H1 (cell line): ENCODE results near the gene THAP4. TPM values are rescaled to one million over a fixed set of nuclear protein-coding genes. Genes with fewer than 3 reads are reported as not detected.

Experiments
- CTCF ChIA-PET: fragments of 300-600 bp; sonication (Branson Sonifier 250); formaldehyde crosslinking; loops from one replicate; lab custom pipeline; 2021; ENCODE audit not compliant: partially characterized antibody; lab: Charles Lee
- POLR2A ChIA-PET: fragments of 300-600 bp; sonication (Branson Sonifier 250); formaldehyde crosslinking; loops from one replicate; lab custom pipeline; 2021; ENCODE audit warnings: inconsistent platforms; ENCODE audit not compliant: partially characterized antibody; lab: Charles Lee
- DNase-seq, 2 experiments: peaks; one replicate each; pipeline versions ENCODE4 v3.0.0 to v3.0.0-alpha.2; 2010 to 2022; ENCODE audit warnings: low spot score in 2 of 2, low read depth in 1 of 2, mixed read lengths in 1 of 2
- FAIRE-seq: peaks from 2 replicates; lab custom pipeline; 2011; peaks lifted over from hg19 to GRCh38; lab: Jason Lieb, UNC
- H2AFZ ChIP-seq: 2 replicates; pipeline ENCODE4 v1.8.1; 2012; ENCODE audit warnings: low read length, inconsistent platforms
- H2AK5ac ChIP-seq: 2 replicates; pipeline ENCODE4 v1.6.1; 2013; ENCODE audit warnings: low read depth, low read length
- H2BK120ac ChIP-seq: replicated peaks from 2 replicates; pipeline ENCODE3; 2013; ENCODE audit warnings: low read depth, low read length, inconsistent platforms
- H2BK12ac ChIP-seq: 2 replicates; pipeline ENCODE4 v1.6.1; 2013; ENCODE audit warnings: low read depth, low read length
- H2BK15ac ChIP-seq: 2 replicates; pipeline ENCODE4 v1.6.1; 2013; ENCODE audit warnings: low read length
- H2BK20ac ChIP-seq: 2 replicates; pipeline ENCODE4 v1.6.1; 2013; ENCODE audit warnings: low read length
- H2BK5ac ChIP-seq: 2 replicates; pipeline ENCODE4 v1.6.1; 2013; ENCODE audit warnings: low read depth, low read length
- H3K14ac ChIP-seq: 2 replicates; pipeline ENCODE4 v1.6.1; 2013; ENCODE audit warnings: inconsistent platforms; ENCODE audit not compliant: insufficient read length
- H3K18ac ChIP-seq: 2 replicates; pipeline ENCODE4 v1.6.1; 2013; ENCODE audit warnings: low read length; ENCODE audit errors: extremely low read depth
- H3K23ac ChIP-seq: 2 replicates; pipeline ENCODE4 v1.6.1; 2013; ENCODE audit warnings: inconsistent platforms; ENCODE audit not compliant: insufficient read length
- H3K23me2 ChIP-seq: 2 replicates; pipeline ENCODE4 v1.6.1; 2013; ENCODE audit warnings: low read depth, low read length
- H3K27ac ChIP-seq: 2 replicates; pipeline ENCODE4 v1.6.1; 2011; ENCODE audit warnings: low read depth, low read length, inconsistent platforms
- H3K27me3 ChIP-seq, 4 experiments: replicated peaks in 1 of 4; 1 replicate in 1 of 4; 2 replicates in 3 of 4; pipeline versions ENCODE4 v1.6.1 to v1.8.1; 2011 to 2013; ENCODE audit warnings: low read length in 3 of 4, mild to moderate bottlenecking in 3 of 4, inconsistent platforms in 2 of 4, mixed read lengths in 2 of 4, moderate library complexity in 1 of 4; ENCODE audit not compliant: control insufficient read depth in 3 of 4, insufficient read depth in 3 of 4; ENCODE audit errors: extremely low read depth in 1 of 4
- H3K36me3 ChIP-seq, 4 experiments: 2 replicates each; pipeline versions ENCODE4 v1.6.1 to v1.8.1; 2011 to 2013; ENCODE audit warnings: mild to moderate bottlenecking in 4 of 4, low read length in 3 of 4, moderate library complexity in 2 of 4, control low read depth in 1 of 4, inconsistent platforms in 1 of 4; ENCODE audit not compliant: insufficient read depth in 4 of 4, control insufficient read depth in 2 of 4
- H3K4ac ChIP-seq: replicated peaks from 2 replicates; pipeline ENCODE3; 2013; ENCODE audit warnings: low read length, low read depth, mixed read lengths, inconsistent platforms; ENCODE audit not compliant: insufficient read length
- H3K4me1 ChIP-seq, 4 experiments: replicated peaks in 1 of 4; 1 replicate in 1 of 4; 2 replicates in 3 of 4; pipeline versions ENCODE4 v1.6.1 to v1.8.1; 2011 to 2013; ENCODE audit warnings: low read length in 3 of 4, inconsistent platforms in 2 of 4, mixed read lengths in 1 of 4; ENCODE audit not compliant: insufficient read depth in 4 of 4, control insufficient read depth in 3 of 4
- H3K4me2 ChIP-seq, 2 experiments: 2 replicates each; pipeline versions ENCODE4 v1.6.1 to v1.8.1; 2011 to 2013; ENCODE audit warnings: low read depth in 2 of 2, low read length in 2 of 2, control low read depth in 1 of 2, inconsistent platforms in 1 of 2, mild to moderate bottlenecking in 1 of 2; ENCODE audit not compliant: insufficient read depth in 1 of 2
- H3K4me3 ChIP-seq, 4 experiments: fragments of 200-600, 300-600 bp in 1 of 4; sonication (generic), shearing (Covaris generic), sonication (Bioruptor Twin) in 1 of 4; 2 replicates each; pipeline versions ENCODE4 v1.5.1 to v1.8.1; 2011 to 2016; ENCODE audit warnings: low read length in 4 of 4, low read depth in 3 of 4, control low read depth in 2 of 4, inconsistent platforms in 2 of 4, mild to moderate bottlenecking in 2 of 4, mixed read lengths in 1 of 4, moderate library complexity in 1 of 4; ENCODE audit not compliant: insufficient read depth in 2 of 4; ENCODE audit errors: extremely low read depth in 1 of 4
- H3K56ac ChIP-seq: replicated peaks from 2 replicates; pipeline ENCODE3; 2013; ENCODE audit warnings: low read depth, mild to moderate bottlenecking, mixed read lengths, low read length, inconsistent platforms; ENCODE audit not compliant: insufficient read length
- H3K79me1 ChIP-seq: 2 replicates; pipeline ENCODE4 v1.6.1; 2013; ENCODE audit warnings: low read depth, low read length, control low read depth
- H3K79me2 ChIP-seq, 2 experiments: 2 replicates each; pipeline versions ENCODE4 v1.6.1 to v1.8.1; 2012 to 2013; ENCODE audit warnings: low read length in 2 of 2, mild to moderate bottlenecking in 2 of 2, inconsistent platforms in 1 of 2; ENCODE audit not compliant: insufficient read depth in 2 of 2, control insufficient read depth in 1 of 2
- H3K9ac ChIP-seq, 4 experiments: replicated peaks in 1 of 4; 1 replicate in 1 of 4; 2 replicates in 3 of 4; pipeline versions ENCODE4 v1.6.1 to v1.8.1; 2011 to 2013; ENCODE audit warnings: low read depth in 3 of 4, low read length in 3 of 4, control low read depth in 2 of 4, mild to moderate bottlenecking in 2 of 4, moderate library complexity in 2 of 4, inconsistent platforms in 1 of 4; ENCODE audit errors: extremely low read depth in 1 of 4
- H3K9me3 ChIP-seq, 2 experiments: 2 replicates each; pipeline versions ENCODE4 v1.6.1 to v1.8.1; 2012 to 2013; ENCODE audit warnings: mild to moderate bottlenecking in 2 of 2, moderate library complexity in 2 of 2, control low read depth in 1 of 2, inconsistent platforms in 1 of 2, low read depth in 1 of 2, low read length in 1 of 2, mixed read lengths in 1 of 2; ENCODE audit not compliant: insufficient read depth in 2 of 2
- H4K20me1 ChIP-seq, 2 experiments: replicated peaks in 1 of 2; 2 replicates each; pipeline versions ENCODE3 to v1.8.1; 2011 to 2013; ENCODE audit warnings: inconsistent platforms in 2 of 2, low read length in 2 of 2, mild to moderate bottlenecking in 1 of 2; ENCODE audit not compliant: insufficient read depth in 2 of 2, control insufficient read depth in 1 of 2
- H4K5ac ChIP-seq: 2 replicates; pipeline ENCODE4 v1.6.1; 2013; ENCODE audit warnings: low read length, low read depth, mixed read lengths, inconsistent platforms; ENCODE audit not compliant: insufficient read length
- H4K8ac ChIP-seq: 2 replicates; pipeline ENCODE4 v1.8.0; 2013; ENCODE audit warnings: mild to moderate bottlenecking, moderate library complexity, low read length, inconsistent platforms; ENCODE audit not compliant: insufficient read depth; ENCODE audit errors: extremely low read depth
- H4K91ac ChIP-seq: replicated peaks from 2 replicates; pipeline ENCODE3; 2013; ENCODE audit warnings: low read length, mixed read lengths, inconsistent platforms; ENCODE audit not compliant: insufficient read length
- BACH1 ChIP-seq: IDR thresholded peaks from 2 replicates; pipeline ENCODE4 v1.6.1; 2012; ENCODE audit warnings: low read length, improper control_type of control experiment
- BCL11A ChIP-seq, 2 experiments: IDR thresholded peaks; one replicate each; pipeline ENCODE4 v1.6.1; 2011; ENCODE audit warnings: low read depth in 2 of 2, low read length in 2 of 2, mild to moderate bottlenecking in 2 of 2
- CEBPB ChIP-seq: IDR thresholded peaks from 2 replicates; pipeline ENCODE4 v1.6.1; 2012; ENCODE audit warnings: low read depth, low read length
- CREB1 ChIP-seq: IDR thresholded peaks from 2 replicates; pipeline ENCODE4 v1.6.1; 2012; ENCODE audit warnings: inconsistent platforms
- EGR1 ChIP-seq: IDR thresholded peaks from 2 replicates; pipeline ENCODE4 v1.6.1; 2011; ENCODE audit warnings: low read depth, low read length, borderline replicate concordance
- GABPA ChIP-seq: IDR thresholded peaks from 2 replicates; pipeline ENCODE4 v1.6.1; 2011; ENCODE audit warnings: mild to moderate bottlenecking, low read length, moderate library complexity, borderline replicate concordance; ENCODE audit not compliant: insufficient read depth
- GTF2F1 ChIP-seq: IDR thresholded peaks from 2 replicates; pipeline ENCODE4 v1.6.1; 2012; ENCODE audit warnings: low read depth, low read length, improper control_type of control experiment, borderline replicate concordance
- JUND ChIP-seq: IDR thresholded peaks from 2 replicates; pipeline ENCODE4 v1.6.1; 2011; ENCODE audit warnings: mild to moderate bottlenecking, improper control_type of control experiment, low read length
- NANOG ChIP-seq: IDR thresholded peaks from 2 replicates; pipeline ENCODE4 v1.6.1; 2011; ENCODE audit warnings: low read length, low read depth, mild to moderate bottlenecking, inconsistent platforms; ENCODE audit not compliant: insufficient read depth, poor library complexity, severe bottlenecking
- NRF1 ChIP-seq: IDR thresholded peaks from 2 replicates; pipeline ENCODE4 v1.6.1; 2011; ENCODE audit warnings: mild to moderate bottlenecking, low read depth, low read length, improper control_type of control experiment
- PHF8 ChIP-seq: fragments of 200-600 bp; sonication (generic); conservative IDR thresholded peaks from 2 replicates; pipeline ENCODE4 v1.7.1; 2012; ENCODE audit warnings: low read depth, mild to moderate bottlenecking, inconsistent platforms, low read length, moderate library complexity
- SP1 ChIP-seq: IDR thresholded peaks from 2 replicates; pipeline ENCODE4 v1.6.1; 2011; ENCODE audit warnings: low read depth, low read length
- SP4 ChIP-seq: IDR thresholded peaks from 2 replicates; pipeline ENCODE4 v1.6.1; 2012; ENCODE audit warnings: low read length, inconsistent platforms
- TAF7 ChIP-seq: optimal IDR thresholded peaks from 2 replicates; pipeline ENCODE3; 2011; ENCODE audit warnings: low read depth, mild to moderate bottlenecking, inconsistent platforms, low read length, moderate library complexity, borderline replicate concordance
- TCF12 ChIP-seq: IDR thresholded peaks from 2 replicates; pipeline ENCODE4 v1.6.1; 2011; ENCODE audit warnings: low read depth, mild to moderate bottlenecking, low read length
- TEAD4 ChIP-seq: IDR thresholded peaks from 2 replicates; pipeline ENCODE4 v1.6.1; 2012; ENCODE audit warnings: low read depth, low read length, inconsistent platforms, mixed read lengths
- WGBS, 2 experiments: shearing (Covaris generic) in 1 of 2; methylation state at CpG; one replicate each; pipeline versions ENCODE4 v1.1.6 to v1.1.7; 2013 to 2015; ENCODE audit warnings: low lambda C conversion rate in 2 of 2, mixed read lengths in 2 of 2, inconsistent platforms in 1 of 2, low coverage in 1 of 2, missing lambda C conversion rate in 1 of 2; ENCODE audit not compliant: insufficient replicate concordance in 2 of 2, insufficient coverage in 1 of 2, insufficient read length in 1 of 2; ENCODE audit errors: extremely low coverage in 1 of 2, missing lambda C conversion rate in 1 of 2; 5-methylcytosine and 5-hydroxymethylcytosine counted together
- polyA plus RNA-seq, 7 experiments: library from polyadenylated mRNA; depleted of rRNA in 3 of 7; stranded (reverse) in 5 of 7; unstranded in 2 of 7; fragments of >200 nt in 5 of 7; fragments of 200-250 nt in 2 of 7; gene quantifications; 1 replicate in 5 of 7; 2 replicates in 1 of 7; 4 replicates in 1 of 7; pipeline versions ENCODE4 v1.2.1 to v1.2.3, GENCODE V29; 2011 to 2013; ENCODE audit warnings: missing spikeins in 2 of 7, mixed read lengths in 2 of 7
- total RNA-seq: library from RNA; stranded (reverse); fragmentation: NEBNext Ultra II Directional; extraction: Animal tissue kit (Norgen Biotek cat#: 25700); gene quantifications from 2 replicates; pipeline ENCODE4 v1.2.1, GENCODE V29; 2021

Gene THAP4
- total and polyA plus RNA-seq, 2 of the 8 experiments (the other 6 are each of a cell fraction or from before 2014, with no cell fraction given), result 78.9 to 83.6 TPM

- FAIRE-seq (no peak), DNase-seq (no peak)
- Histone ChIP-seq H3K27ac (no peak overlapping the region), H3K23me2 (no peaks in the 10 kb centered on the region), H3K27me3 (no peaks in the 10 kb centered on the region; a peak in 1 of 7 replicates), H3K23ac (no peak overlapping the region), H2BK12ac (no peak overlapping the region), H4K20me1 (peaks cover 3 to 11% of the 10 kb centered on the region in 2 experiments), H3K4me3 (no peak overlapping the region), H2AK5ac (no peak overlapping the region), H3K4ac (no peak overlapping the region), H3K79me1 (no peaks in the 10 kb centered on the region; the same call in none of the 2 replicates), H3K9me3 (no peaks in the 10 kb centered on the region), H4K8ac (peak overlapping the region; percentile 43; the same call in 1 of the 2 replicates), H2BK20ac (no peak overlapping the region), H2BK120ac (no peak overlapping the region), H2BK5ac (0 out of 2 replicates have a peak overlapping the region, but pooled peaks have one; percentile 52), H3K18ac (no peak overlapping the region), H3K56ac (no peak overlapping the region), H4K5ac (no peak overlapping the region), H4K91ac (no peak overlapping the region), H2AFZ (no peak overlapping the region), H3K14ac (no peak overlapping the region), H3K79me2 (no peaks in the 10 kb centered on the region), H3K9ac (no peak overlapping the region), H2BK15ac (no peak overlapping the region), H3K4me2 (no peak overlapping the region), H3K36me3 (no peaks in the 10 kb centered on the region; a peak in 2 of 8 replicates), H3K4me1 (peaks cover 0 to 4% (median 0%) of the 10 kb centered on the region in 4 experiments; a peak in 1 of 7 replicates)
- POLR2A ChIA-PET, result interaction anchor here (0.6 to 1.6 kb wide), 3 partner anchors 11 to 18 kb away, joined by 3 read pairs; no protein-coding TSS in a partner anchor
- 90% methylated on average over 16 of the region's 16 CpGs; no CpG with 5 or more reads in 1 of the 2 experiments for WGBS, 2 experiments
- CTCF ChIA-PET, result no interaction called here
- TF ChIP-seq TCF12 (no peak), GTF2F1 (no peak), GABPA (no peak), BCL11A (IDR thresholded peaks at IDR 0.05; ENCODE audit: low read depth in 2 of 2, low read length in 2 of 2) (no peak), PHF8 (no peak), TAF7 (no peak), NRF1 (no peak), SP4 (no peak), BACH1 (no peak), CEBPB (no peak), EGR1 (no peak), SP1 (no peak), NANOG (no peak), TEAD4 (no peak), CREB1 (no peak), JUND (no peak)
These were observed 43.7 kb downstream of the THAP4 start for GRCh38 chr2:241593271-241593670.
